Naive B cell (primary cell): ENCODE data around the gene DBNL. TPM values are rescaled to one million over a fixed set of nuclear protein-coding genes. Genes with fewer than 3 reads are reported as not detected.
"Not testable (repeated sequence)": the region's sequence is repeated elsewhere in the genome, so short reads cannot be mapped to it uniquely, and the experiment has no call there.

Experiments
- ATAC-seq, 2 donors: fragments of 150-1000 bp; cut with Tn5 transposase; 2 replicates each; pipeline ENCODE4 v1.10.0; 2021; ENCODE audit warnings: low read depth in 2 of 2, mild to moderate bottlenecking in 2 of 2, moderate library complexity in 2 of 2
- DNase-seq: peaks from one replicate; pipeline ENCODE4 v3.0.0; 2022
- H3K27ac Mint-ChIP-seq, 6 donors: one replicate each; pipeline ENCODE4 v1.8.0; 2020 to 2022; ENCODE audit warnings: mild to moderate bottlenecking in 6 of 6, mixed read lengths in 6 of 6, moderate library complexity in 5 of 6, inconsistent platforms in 2 of 6
- H3K27me3 Mint-ChIP-seq, 3 donors: one replicate each; pipeline ENCODE4 v1.8.0; 2021 to 2022; ENCODE audit warnings: mixed read lengths in 3 of 3, mild to moderate bottlenecking in 1 of 3
- H3K36me3 Mint-ChIP-seq, 2 donors: one replicate each; pipeline ENCODE4 v1.8.0; 2020 to 2022; ENCODE audit warnings: mixed read lengths in 2 of 2, inconsistent platforms in 1 of 2, mild to moderate bottlenecking in 1 of 2
- H3K4me1 Mint-ChIP-seq, 3 donors: one replicate each; pipeline ENCODE4 v1.8.0; 2020 to 2022; ENCODE audit warnings: mixed read lengths in 3 of 3, inconsistent platforms in 1 of 3, mild to moderate bottlenecking in 1 of 3, moderate library complexity in 1 of 3
- H3K4me3 Mint-ChIP-seq, 8 donors: one replicate each; pipeline ENCODE4 v1.8.0; 2020 to 2022; ENCODE audit warnings: mild to moderate bottlenecking in 8 of 8, mixed read lengths in 8 of 8, moderate library complexity in 8 of 8, inconsistent platforms in 2 of 8
- H3K9me3 Mint-ChIP-seq, 7 donors: one replicate each; pipeline ENCODE4 v1.8.0; 2020 to 2022; ENCODE audit warnings: mixed read lengths in 7 of 7, mild to moderate bottlenecking in 5 of 7, inconsistent platforms in 2 of 7, moderate library complexity in 1 of 7
- polyA plus RNA-seq, 6 donors: library from polyadenylated mRNA; unstranded; fragments of 300-500 nt; fragmentation: Illumina TruSeq; gene quantifications; one replicate each; pipeline ENCODE4 v1.2.3, GENCODE V29; 2021; ENCODE audit warnings: low read depth in 6 of 6

DBNL gene
- 100 to 1,000 TPM; 226 to 512 (median 348) TPM for polyA plus RNA-seq

- ATAC-seq (peak; percentile 46 to 50), DNase-seq (peak; percentile 90)
- H3K4me1 Mint-ChIP-seq: peaks cover 42 to 61% (median 60%) of the 10 kb centered on the region in 3 donors
- peaks cover 9% of the 10 kb centered on the region in 2 donors for H3K36me3 Mint-ChIP-seq
- H3K27ac Mint-ChIP-seq: peak within 1 kb of the TSS; percentile 98 to 100 (median 99)
- H3K4me3 Mint-ChIP-seq: peak within 1 kb of the TSS; percentile 92 to 97 (median 94)
- H3K9me3 Mint-ChIP-seq: no peaks in the 10 kb centered on the region
- no peaks in the 10 kb centered on the region for H3K27me3 Mint-ChIP-seq
Observed at GRCh38 chr7:44044315-44045225, at the start of gene DBNL. Gene DBNL (plus strand): TSS chr7:44044702. CDS start chr7:44044738, 36 bp downstream.

- ATAC-seq, H3K9me3 Mint-ChIP-seq, DNase-seq, H3K27ac Mint-ChIP-seq, H3K27me3 Mint-ChIP-seq, H3K4me3 Mint-ChIP-seq, H3K36me3 Mint-ChIP-seq, H3K4me1 Mint-ChIP-seq: not testable (repeated sequence)
Observed at GRCh38 chr7:43997532-43997931, 47.0 kb upstream of the DBNL start, which contains the start of gene SPDYE1. Gene SPDYE1 (plus strand): TSS chr7:43997897. CDS start chr7:43999950, 2,053 bp downstream.

- DNase-seq, H3K4me1 Mint-ChIP-seq, ATAC-seq, H3K4me3 Mint-ChIP-seq, H3K27ac Mint-ChIP-seq, H3K27me3 Mint-ChIP-seq, H3K9me3 Mint-ChIP-seq, H3K36me3 Mint-ChIP-seq: not testable (repeated sequence)
Observed at GRCh38 chr7:44012081-44012480, 32.4 kb upstream of the DBNL start.

GRCh38 chr7:44015090-44015489 is 29.4 kb upstream of the DBNL start:
- ATAC-seq, H3K27me3 Mint-ChIP-seq, H3K9me3 Mint-ChIP-seq, DNase-seq, H3K4me3 Mint-ChIP-seq, H3K27ac Mint-ChIP-seq, H3K36me3 Mint-ChIP-seq: not testable (repeated sequence)
- peaks cover 0 to 14% (median 0%) of the 10 kb centered on the region in 3 donors for H3K4me1 Mint-ChIP-seq

GRCh38 chr7:44018857-44019807 is 25.4 kb upstream of the DBNL start:
- Mint-ChIP-seq H3K4me3 (peak overlapping the region; percentile 79 to 97 (median 93)), H3K27ac (peak overlapping the region; percentile 82 to 97 (median 94)), H3K4me1 (peaks cover 6 to 22% (median 10%) of the 10 kb centered on the region in 3 donors)
- DNase-seq (peak; percentile 99), ATAC-seq (peak; percentile 87 to 91)
- not testable (repeated sequence) for H3K36me3 Mint-ChIP-seq, H3K27me3 Mint-ChIP-seq, H3K9me3 Mint-ChIP-seq

- ATAC-seq, H3K9me3 Mint-ChIP-seq, H3K27me3 Mint-ChIP-seq, DNase-seq, H3K36me3 Mint-ChIP-seq: not testable (repeated sequence)
- Mint-ChIP-seq H3K4me1 (peaks cover 6 to 22% (median 10%) of the 10 kb centered on the region in 3 donors), H3K27ac (peak overlapping the region in 5 of 6 donors; percentile 18 to 82 (median 47)), H3K4me3 (peak overlapping the region in 1 of 8 donors; percentile 53)
Observed at GRCh38 chr7:44019825-44020224, 24.7 kb upstream of the DBNL start.

GRCh38 chr7:44022069-44022468 is 22.4 kb upstream of the DBNL start:
- not testable (repeated sequence) for H3K27me3 Mint-ChIP-seq, DNase-seq, H3K36me3 Mint-ChIP-seq, H3K9me3 Mint-ChIP-seq, H3K27ac Mint-ChIP-seq, ATAC-seq
- H3K4me1 Mint-ChIP-seq: peaks cover 6 to 19% (median 10%) of the 10 kb centered on the region in 3 donors
- peak overlapping the region in 1 of 8 donors; percentile 72 for H3K4me3 Mint-ChIP-seq

- H3K4me1 Mint-ChIP-seq: peaks cover 6 to 16% (median 10%) of the 10 kb centered on the region in 3 donors
- H3K4me3 Mint-ChIP-seq, DNase-seq, H3K36me3 Mint-ChIP-seq, H3K9me3 Mint-ChIP-seq, ATAC-seq, H3K27me3 Mint-ChIP-seq, H3K27ac Mint-ChIP-seq: not testable (repeated sequence)
Observed at GRCh38 chr7:44022796-44023467, 21.6 kb upstream of the DBNL start.

- H3K4me3 Mint-ChIP-seq, H3K9me3 Mint-ChIP-seq, H3K27ac Mint-ChIP-seq, ATAC-seq, H3K27me3 Mint-ChIP-seq, DNase-seq, H3K4me1 Mint-ChIP-seq, H3K36me3 Mint-ChIP-seq: not testable (repeated sequence)
Observed at GRCh38 chr7:44029433-44029832, 15.1 kb upstream of the DBNL start.

- H3K36me3 Mint-ChIP-seq, H3K4me1 Mint-ChIP-seq, H3K4me3 Mint-ChIP-seq, DNase-seq, H3K9me3 Mint-ChIP-seq, ATAC-seq, H3K27me3 Mint-ChIP-seq, H3K27ac Mint-ChIP-seq: not testable (repeated sequence)
Observed at GRCh38 chr7:44030029-44030428, 14.5 kb upstream of the DBNL start.

- H3K27ac Mint-ChIP-seq, H3K4me3 Mint-ChIP-seq, H3K36me3 Mint-ChIP-seq, DNase-seq, ATAC-seq, H3K4me1 Mint-ChIP-seq, H3K27me3 Mint-ChIP-seq, H3K9me3 Mint-ChIP-seq: not testable (repeated sequence)
Observed at GRCh38 chr7:44031319-44031718, 13.2 kb upstream of the DBNL start.

- not testable (repeated sequence) for H3K9me3 Mint-ChIP-seq, H3K27ac Mint-ChIP-seq, H3K27me3 Mint-ChIP-seq, DNase-seq, H3K36me3 Mint-ChIP-seq, H3K4me3 Mint-ChIP-seq, ATAC-seq, H3K4me1 Mint-ChIP-seq
Observed at GRCh38 chr7:44032031-44032430, 12.5 kb upstream of the DBNL start.
